NCI-H526 (cell line): ENCODE data around the gene TNC.

Experiments
- DNase-seq, 2 experiments: peaks; one replicate each; lab custom pipeline; 2025; lab: John Stamatoyannopoulos, UW

Gene TNC

GRCh38 chr9:115050002-115050490 lies 67.9 kb downstream of the TNC start:
- no peak for DNase-seq

DNA sequence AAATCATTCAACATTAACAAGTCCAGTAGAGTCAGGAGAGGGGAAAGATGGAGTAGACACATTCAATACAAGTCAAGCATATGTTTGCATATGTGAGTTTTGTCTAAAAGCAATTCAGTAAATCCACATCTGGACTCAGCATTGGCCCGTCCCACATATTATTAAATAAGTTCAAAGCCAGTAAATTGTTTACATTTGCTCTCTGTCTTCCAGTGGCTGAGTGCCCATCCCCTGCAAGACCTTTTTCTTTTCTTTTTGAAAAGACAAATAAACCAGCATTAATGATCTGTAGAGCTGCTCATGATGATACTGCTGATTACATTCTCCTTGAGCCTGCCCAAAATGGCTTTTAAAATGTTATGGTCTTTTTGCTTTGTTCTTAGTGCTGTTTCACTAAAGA lies 71.1 kb downstream of the TNC start:
- DNase-seq = no peak

GRCh38 chr9:115046199-115046598 lies 71.8 kb downstream of the TNC start:
- DNase-seq = no peak

DNA sequence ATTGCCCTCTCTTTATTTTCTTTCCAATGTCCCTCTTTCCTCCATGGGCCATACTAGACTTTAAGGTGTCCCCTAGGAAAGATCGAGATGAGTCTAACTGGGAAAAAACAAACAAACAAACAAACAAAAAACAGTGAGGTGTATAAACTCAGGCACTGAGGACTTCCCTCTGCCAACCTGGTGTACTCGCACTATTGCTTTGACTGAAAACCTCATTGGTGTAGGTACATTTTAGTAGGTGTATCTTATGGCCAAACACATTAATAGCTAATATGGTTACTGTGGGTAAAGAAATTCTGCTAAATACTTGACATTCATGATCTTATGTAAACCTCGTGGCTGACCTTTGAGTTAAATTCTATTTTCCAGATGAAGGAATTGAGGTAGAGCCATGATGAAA lies 74.3 kb downstream of the TNC start:
- DNase-seq = no peak

DNA sequence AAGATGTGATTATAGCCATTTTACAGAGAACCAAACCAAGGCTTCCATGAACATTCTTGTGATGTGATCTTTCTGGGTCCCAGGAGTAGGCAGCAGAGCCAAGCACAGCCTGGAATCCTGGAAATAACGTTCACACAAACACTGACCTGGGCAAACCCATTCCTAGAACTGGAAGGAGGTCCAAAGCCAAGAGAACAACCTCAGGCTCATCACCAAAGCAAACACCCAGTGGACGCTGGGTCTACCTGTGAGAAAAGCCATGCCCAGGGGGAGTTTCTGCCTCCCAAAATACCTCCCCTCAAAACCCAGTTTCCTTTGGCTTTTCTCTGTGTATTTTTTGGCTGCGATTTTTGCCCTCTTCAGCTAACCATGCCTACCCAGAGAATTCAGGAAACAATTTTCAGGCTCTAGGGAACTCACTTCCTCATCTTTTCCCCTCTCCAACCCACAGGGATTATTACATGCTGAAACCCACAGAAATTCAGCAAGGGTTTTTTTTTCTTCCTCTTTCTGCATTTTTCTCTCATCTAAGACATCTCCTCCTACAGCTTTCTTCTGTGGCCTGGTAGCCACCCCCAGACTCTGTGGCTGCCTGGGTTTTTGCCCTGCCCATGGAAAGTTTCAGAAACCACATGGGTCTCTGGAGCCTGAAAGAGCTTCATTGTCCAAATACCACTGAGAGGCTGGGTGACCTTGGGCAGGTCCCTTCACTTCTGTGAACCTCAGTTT lies 75.0 kb downstream of the TNC start:
- no peak for DNase-seq

GRCh38 chr9:115039516-115040120 lies 78.3 kb downstream of the TNC start:
- DNase-seq = no peak

GRCh38 chr9:115038178-115038577 lies 79.8 kb downstream of the TNC start:
- no peak for DNase-seq

DNA sequence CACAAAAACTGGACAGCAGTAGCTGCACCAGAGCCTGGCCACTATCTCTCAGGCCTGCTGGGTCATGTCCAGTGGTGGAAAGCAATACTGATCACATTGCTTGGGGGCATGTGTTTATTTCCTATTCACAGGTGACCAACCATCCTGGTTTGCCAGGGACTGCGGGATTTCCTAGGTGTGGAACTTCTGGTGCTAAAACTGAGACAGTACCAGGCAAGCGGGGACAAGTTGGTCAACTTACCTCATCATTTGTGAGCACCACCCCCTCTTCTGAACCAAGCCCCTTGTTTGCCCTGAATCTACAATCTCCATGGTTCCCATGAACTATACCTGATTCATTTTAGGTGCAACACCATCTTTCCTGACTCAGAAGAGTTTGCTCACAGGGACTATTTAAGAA lies 81.3 kb downstream of the TNC start:
- DNase-seq = no peak

DNA sequence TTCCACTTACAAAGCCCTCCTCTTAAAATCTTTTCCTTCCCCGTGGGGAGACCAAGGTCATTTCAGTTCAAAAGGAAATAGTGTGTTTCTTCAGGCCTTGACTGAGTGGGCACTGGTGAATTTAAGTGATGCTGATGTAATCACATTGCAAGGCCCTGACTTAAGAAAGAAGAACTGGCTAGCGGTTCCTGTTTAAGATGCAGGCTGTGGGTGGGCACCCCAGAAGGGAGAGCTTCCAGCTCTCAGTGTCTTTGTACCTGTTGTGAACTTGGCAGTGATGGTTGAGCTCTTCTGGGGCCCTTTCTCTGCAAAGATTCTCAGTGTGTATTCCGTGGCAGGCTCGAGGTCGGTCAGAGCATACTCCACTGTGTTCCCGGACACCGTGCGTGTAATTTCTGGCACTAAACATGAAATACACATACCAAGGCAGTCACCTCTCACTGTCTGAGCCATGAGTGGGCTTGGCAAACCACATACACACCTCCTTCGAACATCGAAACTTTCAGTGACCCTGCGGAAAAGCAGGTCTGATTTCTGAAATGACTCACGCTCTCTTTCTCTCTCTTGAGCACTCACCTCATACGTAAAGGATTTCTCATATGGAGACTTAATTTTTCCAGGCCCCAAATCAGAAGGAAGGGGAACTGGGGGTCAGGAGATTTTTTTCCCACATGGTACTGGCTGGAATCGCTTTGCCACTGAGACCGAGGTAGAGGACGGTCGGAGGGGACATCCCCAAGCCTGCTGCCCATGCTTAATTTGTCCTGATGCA lies 81.9 kb downstream of the TNC start:
- no peak for DNase-seq

- DNase-seq = no peak
These were observed 83.2 kb downstream of the TNC start for GRCh38 chr9:115034801-115035200.

DNA sequence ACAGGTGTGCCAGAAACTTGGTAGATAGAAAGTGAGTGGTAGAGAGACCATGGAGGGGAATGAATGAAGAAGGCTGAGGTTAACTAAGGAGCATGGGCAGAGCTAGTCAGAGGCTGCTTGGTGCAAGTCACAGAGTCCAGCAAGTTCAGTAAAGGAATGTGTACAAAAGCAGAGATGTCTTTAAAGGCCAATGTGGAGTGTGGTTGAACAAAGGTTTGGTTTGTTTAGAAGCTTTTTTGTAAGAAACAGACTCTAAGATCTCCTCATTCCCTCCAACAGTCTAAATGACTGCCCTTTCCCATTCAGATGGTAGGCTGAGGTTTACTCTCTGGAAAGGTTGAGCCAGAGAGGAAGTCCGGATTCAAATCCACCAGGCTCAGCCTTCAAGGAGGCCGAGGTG lies 84.2 kb downstream of the TNC start:
- DNase-seq = no peak

DNA sequence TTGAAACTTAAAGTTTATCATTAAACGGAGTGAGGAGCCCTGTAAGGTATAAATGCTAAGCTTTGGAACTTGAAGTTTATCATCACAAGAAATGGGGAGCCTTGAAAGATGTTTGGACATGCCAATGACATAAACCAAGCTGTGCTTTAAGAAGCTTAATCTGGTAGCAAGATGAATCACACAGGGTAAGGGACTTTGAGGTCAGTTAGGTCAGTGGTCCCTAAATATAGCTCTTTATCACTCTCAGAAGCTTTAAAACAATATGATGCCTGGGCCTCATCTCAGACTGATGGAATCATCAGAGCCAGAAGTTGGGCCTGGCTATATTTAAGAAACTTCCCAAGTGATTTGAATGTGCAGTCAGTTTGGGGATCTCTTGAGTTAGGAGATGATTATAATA lies 85.7 kb downstream of the TNC start:
- DNase-seq = no peak

DNA sequence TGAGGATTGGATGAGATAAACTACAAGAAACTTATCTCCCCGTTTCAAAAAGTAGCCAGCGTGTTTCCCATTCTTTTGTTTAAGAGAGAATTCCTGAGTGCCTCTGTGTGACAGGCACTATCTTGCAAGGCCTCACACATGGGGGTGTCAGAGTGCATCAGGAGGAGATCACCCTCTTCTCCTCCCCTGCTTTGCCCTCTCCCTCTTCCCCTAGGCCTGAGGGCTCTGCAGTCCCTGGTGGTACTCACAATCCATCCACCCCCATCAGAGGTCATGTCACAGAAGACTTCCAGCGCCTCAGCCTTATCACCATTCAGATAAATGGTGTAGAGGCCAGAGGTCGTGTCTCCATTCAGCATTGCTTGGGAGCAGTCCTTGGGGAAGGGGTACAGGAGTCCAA lies 88.0 kb downstream of the TNC start:
- no peak for DNase-seq

- no peak for DNase-seq
These were observed 92.2 kb downstream of the TNC start for GRCh38 chr9:115025721-115026120.

DNA sequence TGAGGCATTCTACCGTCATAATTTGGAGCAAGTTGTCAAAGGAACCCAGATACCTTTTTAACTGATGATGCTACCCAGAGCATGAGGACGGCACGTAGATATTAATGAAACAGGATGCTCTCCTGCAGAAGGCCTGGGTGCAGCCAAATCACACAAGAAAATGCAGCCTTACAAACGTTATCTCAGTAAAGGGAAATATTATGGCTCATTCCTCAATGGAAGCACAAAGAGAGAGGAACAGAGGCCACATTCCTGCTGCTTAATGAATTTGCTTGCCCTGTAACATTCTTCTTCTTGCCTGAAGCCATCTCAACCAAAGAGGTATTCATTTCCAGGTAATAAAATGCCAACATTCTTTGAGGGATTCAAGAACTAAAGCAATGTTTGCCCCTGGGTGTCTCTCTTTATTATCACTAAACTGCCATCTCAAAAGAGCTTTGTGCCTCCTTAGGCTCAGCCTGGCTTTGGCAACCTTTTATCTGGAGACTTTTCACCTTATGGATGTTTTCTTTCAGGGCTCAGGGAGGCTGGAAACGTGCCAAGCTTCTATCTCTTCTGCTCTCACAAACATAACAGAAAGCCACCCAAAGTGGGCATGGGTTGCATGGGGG lies 92.9 kb downstream of the TNC start:
- DNase-seq = no peak

- DNase-seq = no peak
These were observed 95.1 kb downstream of the TNC start for GRCh38 chr9:115022760-115023434.

DNA sequence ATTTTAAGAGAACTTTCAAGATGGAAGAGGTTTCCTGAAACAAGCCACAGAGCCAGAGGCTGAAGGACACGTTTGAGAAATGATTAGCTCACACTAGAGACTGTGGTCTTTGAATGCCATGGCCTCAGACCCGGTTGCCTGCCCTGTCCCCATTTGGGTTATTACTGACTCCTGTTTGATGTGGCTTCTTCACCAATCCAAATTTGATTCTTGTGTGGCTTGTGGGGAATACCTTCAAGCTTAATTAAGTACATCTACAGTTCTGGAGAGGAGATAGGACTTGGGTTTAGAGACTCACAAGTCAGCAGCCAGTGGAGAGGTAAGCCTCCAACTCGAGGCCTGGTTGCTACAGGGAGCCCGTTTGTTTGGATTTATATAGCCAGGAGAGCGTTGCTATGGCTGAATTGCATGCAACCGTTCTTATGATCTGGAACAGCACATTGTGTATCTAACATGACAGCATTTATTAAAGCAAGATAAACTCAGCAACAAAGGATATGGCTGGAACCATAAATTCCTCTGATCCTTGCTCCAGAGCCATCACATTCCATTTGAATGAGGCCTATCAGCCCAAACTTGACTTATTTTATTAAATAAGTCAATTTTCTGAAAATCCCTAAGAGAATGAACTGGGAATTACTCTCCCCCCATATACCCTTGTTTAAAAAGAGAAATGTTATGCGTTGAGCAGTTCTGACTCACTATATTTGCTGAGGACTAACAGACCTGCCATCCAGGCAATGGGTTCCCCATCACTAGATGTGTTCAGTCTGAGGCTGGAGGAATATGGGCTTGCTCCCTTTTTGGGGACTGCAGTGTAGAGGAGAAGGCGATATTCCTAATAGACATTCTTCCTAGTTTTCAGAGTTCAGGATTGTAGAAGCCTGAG lies 99.2 kb downstream of the TNC start:
- DNase-seq = no peak

DNA sequence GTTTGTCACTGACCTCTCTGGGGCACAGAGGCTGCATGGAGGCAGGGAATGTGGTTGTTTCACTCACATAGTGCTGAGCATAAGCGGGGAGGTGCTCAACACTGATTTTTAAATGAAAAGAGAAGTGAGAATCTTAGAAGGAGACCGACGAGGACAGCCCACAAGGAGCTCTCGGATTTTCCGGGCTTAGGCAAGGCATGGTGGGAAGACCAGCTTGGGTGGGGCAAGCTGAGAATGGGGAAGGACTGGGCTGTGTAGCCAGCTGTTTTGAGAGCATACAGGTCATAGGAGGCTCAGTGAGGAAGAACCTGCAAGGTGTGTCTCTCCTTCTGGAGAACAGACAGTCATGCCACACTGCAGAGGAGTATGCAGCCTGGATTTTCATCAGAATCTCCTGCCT lies 101.6 kb downstream of the TNC start:
- no peak for DNase-seq

DNA sequence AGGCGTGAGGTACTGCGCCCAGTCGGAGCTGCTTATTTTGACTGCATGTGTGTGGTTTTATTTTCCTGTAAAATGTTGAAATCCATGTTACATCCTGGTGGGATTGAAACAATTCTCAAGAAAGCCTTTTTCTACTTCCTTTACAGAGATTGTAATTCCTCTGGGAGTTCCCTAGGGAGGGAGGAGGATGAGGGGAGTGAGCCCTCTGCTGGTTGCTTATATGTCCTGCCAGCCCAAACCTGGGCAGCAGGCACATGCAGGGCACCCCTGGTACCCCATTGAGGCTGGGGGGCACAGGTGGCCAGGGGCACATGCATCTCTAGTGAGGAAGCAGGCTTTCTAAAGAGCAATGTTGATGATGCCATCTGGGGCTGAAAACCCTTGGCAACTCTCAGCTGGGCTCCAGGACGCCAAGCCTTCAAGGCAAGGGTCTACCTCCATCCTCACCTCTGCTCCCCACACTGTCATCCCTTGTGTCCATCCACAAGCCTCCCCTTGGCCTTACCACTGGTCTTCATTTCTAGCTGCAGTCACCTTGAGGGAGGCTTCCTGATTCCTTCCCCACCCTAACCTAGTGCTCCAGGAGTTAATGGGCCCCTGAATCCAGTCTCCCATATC lies 102.8 kb downstream of the TNC start:
- peak in 1 of 2 experiments; percentile 62 for DNase-seq

GRCh38 chr9:115014438-115014837 lies 103.5 kb downstream of the TNC start:
- no peak for DNase-seq

- peak; percentile 59 to 68 for DNase-seq
These were observed 104.0 kb downstream of the TNC start for GRCh38 chr9:115013998-115014397.
